ENCODE data around the gene CUL2.
"Not testable (repeated sequence)": the region's sequence is repeated elsewhere in the genome, so short reads cannot be mapped to it uniquely, and the experiment has no call there.

CUL2 gene

DNA sequence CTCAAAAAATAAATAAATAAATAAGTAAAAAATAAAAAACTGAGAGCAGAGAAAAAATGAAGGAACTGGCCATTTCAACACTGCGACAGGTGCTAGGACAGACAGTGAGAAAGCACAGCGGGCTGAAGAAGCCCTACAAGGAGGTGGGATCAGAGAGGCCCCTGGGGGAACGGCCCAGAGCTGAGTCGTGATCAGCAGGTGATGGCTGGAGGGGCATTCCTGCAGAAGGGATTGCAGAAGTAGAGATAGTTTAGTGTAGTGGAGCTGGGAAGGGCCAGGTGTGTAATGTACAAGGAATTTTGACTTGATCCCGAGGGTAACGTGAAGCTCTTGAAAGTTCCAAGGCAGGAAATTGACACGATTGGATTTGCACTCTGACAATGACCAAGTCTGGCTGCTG, 112.1 kb downstream of the CUL2 start:
- no peak for DNase-seq (ENCODE audit: low read depth)

GRCh38 chr10:34976380-34976910, 113.7 kb downstream of the CUL2 start:
- DNase-seq (ENCODE audit: low read depth) = not testable (repeated sequence)

GRCh38 chr10:34974364-34975065, 115.6 kb downstream of the CUL2 start:
- DNase-seq (ENCODE audit: low read depth) = not testable (repeated sequence)

- not testable (repeated sequence) for DNase-seq (ENCODE audit: low read depth)
Measured at GRCh38 chr10:34973757-34974156, 116.4 kb downstream of the CUL2 start.

DNA sequence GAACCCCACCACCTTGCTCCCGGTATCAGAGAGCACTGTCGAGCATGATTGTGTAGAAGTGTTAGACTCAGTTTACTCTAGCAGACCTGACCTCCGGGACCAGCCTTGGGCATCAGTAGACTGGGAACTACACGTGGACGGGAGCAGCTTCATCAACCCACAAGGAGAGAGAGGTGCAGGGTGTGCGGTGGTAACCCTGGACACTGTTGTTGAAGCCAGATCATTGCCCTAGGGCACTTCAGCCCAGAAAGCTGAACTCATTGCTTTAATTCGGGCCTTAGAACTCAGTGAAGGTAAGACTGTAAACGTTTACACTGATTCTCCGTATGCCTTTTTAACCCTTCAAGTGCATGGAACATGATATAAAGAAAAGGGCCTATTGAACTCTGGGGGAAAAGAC, 117.0 kb downstream of the CUL2 start:
- DNase-seq (ENCODE audit: low read depth) = not testable (repeated sequence)

DNA sequence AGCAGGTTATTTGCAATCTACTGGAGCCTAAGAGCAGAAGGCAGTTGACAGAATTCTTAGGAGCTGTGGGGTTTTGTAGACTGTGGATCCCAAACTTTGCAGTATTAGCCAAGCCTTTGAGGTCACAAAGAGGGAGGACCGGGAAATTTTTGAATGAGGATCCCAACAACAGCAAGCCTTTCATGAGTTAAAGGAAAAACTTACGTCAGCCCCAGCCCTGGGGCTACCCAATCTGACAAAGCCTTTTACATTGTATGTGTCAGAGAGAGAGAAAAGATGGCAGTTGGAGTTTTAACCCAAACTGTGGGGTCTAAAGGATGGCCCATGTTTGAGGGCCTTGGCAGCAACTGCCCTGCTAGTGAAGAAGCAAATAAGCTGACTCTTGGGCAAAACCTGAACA, 117.5 kb downstream of the CUL2 start:
- DNase-seq (ENCODE audit: low read depth) = not testable (repeated sequence)

DNA sequence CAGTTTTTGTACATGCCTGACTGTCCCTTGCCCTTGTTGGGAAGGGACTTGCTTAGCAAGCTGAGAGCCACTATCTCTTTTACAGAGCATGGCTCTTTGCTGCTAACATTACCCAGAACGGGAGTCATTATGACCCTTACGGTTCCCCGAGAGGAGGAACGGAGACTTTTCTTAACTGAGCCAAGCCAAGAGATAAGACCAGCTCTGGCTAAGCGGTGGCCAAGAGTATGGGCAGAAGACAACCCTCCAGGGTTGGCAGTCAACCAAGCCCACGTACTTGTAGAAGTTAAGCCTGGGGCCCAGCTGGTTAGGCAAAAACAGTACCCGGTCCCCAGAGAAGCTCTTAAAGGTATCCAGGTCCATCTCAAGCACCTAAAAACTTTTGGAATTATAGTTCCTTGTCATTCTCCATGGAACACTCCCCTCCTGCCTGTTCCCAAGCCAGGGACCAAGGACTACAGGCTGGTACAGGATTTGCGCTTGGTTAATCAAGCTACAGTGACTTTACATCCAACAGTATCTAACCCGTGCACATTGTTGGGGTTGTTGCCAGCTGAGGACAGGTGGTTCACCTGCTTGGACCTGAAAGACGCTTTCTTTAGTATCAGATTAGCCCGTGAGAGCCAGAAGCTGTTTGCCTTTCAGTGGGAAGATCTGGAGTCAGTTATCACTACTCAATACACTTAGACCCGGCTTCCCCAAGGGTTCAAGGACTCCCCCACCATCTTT, 118.4 kb downstream of the CUL2 start:
- not testable (repeated sequence) for DNase-seq (ENCODE audit: low read depth)

DNA sequence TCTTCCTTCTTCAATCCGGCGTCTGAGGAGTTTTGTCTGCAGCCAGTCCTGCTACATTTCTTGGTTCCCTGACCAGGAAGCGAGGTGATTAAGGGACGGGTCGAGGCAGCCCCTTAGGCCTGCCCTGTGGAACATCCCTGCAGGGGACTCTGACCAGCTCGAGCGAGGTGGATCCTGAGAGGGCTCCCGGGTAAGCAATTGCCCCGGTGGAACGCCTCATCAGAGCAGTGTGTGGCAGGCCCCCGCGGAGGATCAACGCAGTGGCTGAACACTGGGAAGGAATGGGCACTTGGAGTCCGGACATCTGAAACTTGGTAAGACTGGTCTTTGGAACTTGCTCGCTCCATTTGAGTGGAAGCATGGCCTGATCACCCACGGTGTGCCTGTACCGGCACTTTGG, 121.0 kb downstream of the CUL2 start:
- no peak for DNase-seq (ENCODE audit: low read depth)

- DNase-seq (ENCODE audit: low read depth) = peak; percentile 70
Measured at GRCh38 chr10:34967335-34967880, 122.7 kb downstream of the CUL2 start.

DNA sequence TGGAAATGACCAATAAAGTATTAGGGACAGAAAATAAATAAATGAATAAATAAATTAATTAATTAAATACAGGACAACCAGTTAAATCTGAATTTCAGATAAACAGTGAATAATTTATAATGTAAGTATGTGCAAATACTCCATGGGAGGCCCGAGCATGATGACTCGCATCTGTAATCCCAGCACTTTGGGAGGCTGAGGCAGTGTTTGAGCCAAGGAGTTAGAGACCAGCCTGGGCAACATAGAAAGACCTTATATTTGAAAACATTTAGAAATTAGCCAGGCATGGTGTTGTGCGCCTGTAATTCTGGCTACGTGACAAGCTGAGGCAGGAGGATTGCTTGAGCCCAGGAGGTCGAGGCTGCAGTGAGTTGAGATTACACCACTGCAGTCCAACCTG, 123.7 kb downstream of the CUL2 start:
- DNase-seq (ENCODE audit: low read depth) = no peak

GRCh38 chr10:34966040-34966439, 124.1 kb downstream of the CUL2 start:
- DNase-seq (ENCODE audit: low read depth) = no peak

GRCh38 chr10:34964166-34964800, 125.9 kb downstream of the CUL2 start:
- no peak for DNase-seq (ENCODE audit: low read depth)

- no peak for DNase-seq (ENCODE audit: low read depth)
Measured at GRCh38 chr10:34962866-34963265, 127.3 kb downstream of the CUL2 start.

DNA sequence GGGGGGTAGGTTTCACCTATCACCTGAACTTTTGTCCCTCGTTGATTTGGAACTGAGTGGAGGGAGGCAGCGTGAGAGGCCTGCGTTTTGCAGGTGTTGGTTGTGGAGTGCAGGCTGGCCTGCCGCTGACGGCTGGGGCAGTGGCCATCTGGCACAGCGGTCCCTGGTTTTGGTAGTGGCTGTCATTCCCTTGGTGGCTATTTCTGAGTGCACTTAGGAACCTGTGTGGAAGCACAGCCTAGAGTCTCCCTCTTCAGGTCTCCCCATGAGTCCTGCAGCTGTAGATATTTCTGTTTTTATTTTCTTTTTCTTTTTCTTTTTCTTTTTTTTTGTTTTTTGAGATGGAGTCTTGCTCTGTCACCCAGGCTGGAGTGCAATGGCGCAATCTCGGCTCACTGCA, 129.2 kb downstream of the CUL2 start:
- DNase-seq (ENCODE audit: low read depth) = no peak

- DNase-seq (ENCODE audit: low read depth) = no peak
Measured at GRCh38 chr10:34959786-34960185, 130.4 kb downstream of the CUL2 start.

DNA sequence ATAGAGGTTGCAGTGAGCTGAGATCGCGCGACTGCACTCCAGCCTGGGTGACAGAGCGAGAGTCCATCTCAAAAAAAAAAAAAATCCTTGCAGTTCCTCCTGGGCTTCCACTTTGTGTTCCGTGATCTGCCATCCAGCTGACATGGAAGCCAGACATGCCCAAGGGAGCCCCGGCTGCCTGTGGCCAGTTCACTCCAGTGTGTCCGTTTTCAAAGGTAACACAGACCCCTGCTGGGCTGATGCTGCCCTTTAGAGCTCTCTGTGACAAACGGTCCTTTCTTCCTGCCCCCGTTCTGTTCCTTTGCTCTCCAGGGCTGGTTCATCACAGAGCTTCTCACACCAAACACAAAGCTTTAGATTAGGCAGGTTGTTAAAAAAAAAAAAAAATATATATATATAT, 130.8 kb downstream of the CUL2 start:
- no peak for DNase-seq (ENCODE audit: low read depth)
